ENCODE data around the gene PLEKHG2.
"Not testable (repeated sequence)": the region's sequence is repeated elsewhere in the genome, so short reads cannot be mapped to it uniquely, and the experiment has no call there.

Gene PLEKHG2

GRCh38 chr19:39445196-39446111 is 33.0 kb downstream of the PLEKHG2 start, which contains the start of gene SUPT5H:
TSS of gene SUPT5H (plus strand) at chr19:39445582. CDS start at chr19:39445891, 309 bp downstream.
- peak; percentile 94 for DNase-seq (ENCODE audit: low read depth)

- DNase-seq (ENCODE audit: low read depth), result no peak
Measured at GRCh38 chr19:39446365-39447084, 34.1 kb downstream of the PLEKHG2 start.

GRCh38 chr19:39448271-39448670 is 35.8 kb downstream of the PLEKHG2 start:
- no peak for DNase-seq (ENCODE audit: low read depth)

GRCh38 chr19:39449116-39449797 is 36.8 kb downstream of the PLEKHG2 start:
- DNase-seq (ENCODE audit: low read depth), result no peak

DNA sequence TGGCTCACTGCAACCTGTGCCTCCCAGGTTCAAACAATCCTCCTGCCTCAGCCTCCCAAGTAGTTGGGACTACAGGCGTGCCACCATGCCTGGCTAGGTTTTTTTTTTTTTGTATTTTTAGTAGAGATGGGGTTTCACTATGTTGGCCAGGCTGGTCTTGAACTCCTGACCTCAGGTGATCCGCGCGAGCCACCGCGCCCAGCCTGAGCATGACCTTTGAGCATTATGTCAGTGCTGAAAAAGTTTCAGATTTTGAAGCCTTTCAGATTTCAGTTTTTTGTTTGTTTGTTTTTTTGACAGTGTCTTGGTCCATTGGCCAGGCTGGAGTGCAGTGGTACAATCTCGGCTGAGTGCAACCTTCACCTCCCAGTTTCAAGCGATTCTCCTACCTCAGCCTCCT is 38.8 kb downstream of the PLEKHG2 start:
- DNase-seq (ENCODE audit: low read depth), result not testable (repeated sequence)

DNA sequence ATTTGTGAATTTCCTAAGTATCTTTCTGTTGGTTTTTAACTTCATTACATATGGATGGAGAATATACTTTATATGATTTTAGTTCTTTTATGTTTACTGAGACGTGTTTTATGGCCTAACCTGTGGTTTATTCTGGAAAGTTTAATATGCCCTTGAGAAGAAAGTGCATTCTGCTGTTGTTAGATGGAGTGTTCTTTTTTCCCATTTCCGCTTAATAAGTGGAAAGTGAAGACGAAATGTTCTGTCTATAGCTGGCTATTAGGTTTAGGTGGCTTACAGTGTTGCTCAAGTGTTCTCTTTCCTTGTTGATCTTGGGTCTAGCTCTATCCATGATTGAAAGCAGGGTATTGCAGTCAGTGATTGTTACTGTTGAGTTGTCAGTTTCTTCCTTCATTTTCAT is 50.9 kb downstream of the PLEKHG2 start:
- no peak for DNase-seq (ENCODE audit: low read depth)

- DNase-seq (ENCODE audit: low read depth), result no peak
Measured at GRCh38 chr19:39465956-39466747, 53.7 kb downstream of the PLEKHG2 start.

- DNase-seq (ENCODE audit: low read depth), result no peak
Measured at GRCh38 chr19:39467941-39468340, 55.5 kb downstream of the PLEKHG2 start.

DNA sequence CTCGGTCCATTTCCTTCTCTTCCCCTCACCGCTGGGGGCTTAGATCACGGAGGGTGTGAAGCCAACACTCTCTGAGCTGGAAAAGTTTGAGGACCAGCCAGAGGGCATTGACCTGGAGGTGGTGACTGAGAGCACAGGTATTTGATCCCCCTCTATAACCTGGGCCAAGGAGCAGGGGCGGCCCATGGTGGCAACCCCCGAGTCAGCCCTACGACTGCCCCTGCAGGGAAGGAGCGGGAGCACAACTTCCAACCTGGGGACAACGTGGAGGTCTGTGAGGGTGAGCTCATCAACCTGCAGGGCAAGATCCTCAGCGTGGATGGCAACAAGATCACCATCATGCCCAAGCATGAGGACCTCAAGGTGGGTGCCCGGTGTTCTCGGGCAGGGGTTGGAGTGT is 56.6 kb downstream of the PLEKHG2 start:
- DNase-seq (ENCODE audit: low read depth), result no peak

DNA sequence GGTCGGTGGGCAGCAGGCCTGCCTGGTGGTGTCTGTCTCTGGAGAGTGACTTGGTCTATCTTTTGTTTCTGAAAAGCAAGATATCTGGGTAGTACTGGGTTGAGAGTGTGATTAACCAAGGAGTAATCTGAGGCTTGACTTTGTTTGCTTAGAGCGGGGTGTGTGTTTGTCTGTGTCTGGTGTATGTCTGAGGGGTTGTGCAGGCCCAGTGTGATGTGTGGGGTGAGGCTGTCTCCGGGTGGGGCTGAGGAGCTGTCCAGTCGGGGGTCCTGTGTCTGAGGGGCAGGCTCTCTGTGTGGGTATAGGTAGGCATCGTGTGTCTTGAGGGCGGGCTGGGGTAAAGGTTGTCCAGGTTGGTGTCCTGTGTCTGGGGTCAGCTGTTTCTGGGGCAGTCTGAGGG is 57.1 kb downstream of the PLEKHG2 start:
- no peak for DNase-seq (ENCODE audit: low read depth)

GRCh38 chr19:39470724-39471339 is 58.4 kb downstream of the PLEKHG2 start:
- DNase-seq (ENCODE audit: low read depth), result no peak

DNA sequence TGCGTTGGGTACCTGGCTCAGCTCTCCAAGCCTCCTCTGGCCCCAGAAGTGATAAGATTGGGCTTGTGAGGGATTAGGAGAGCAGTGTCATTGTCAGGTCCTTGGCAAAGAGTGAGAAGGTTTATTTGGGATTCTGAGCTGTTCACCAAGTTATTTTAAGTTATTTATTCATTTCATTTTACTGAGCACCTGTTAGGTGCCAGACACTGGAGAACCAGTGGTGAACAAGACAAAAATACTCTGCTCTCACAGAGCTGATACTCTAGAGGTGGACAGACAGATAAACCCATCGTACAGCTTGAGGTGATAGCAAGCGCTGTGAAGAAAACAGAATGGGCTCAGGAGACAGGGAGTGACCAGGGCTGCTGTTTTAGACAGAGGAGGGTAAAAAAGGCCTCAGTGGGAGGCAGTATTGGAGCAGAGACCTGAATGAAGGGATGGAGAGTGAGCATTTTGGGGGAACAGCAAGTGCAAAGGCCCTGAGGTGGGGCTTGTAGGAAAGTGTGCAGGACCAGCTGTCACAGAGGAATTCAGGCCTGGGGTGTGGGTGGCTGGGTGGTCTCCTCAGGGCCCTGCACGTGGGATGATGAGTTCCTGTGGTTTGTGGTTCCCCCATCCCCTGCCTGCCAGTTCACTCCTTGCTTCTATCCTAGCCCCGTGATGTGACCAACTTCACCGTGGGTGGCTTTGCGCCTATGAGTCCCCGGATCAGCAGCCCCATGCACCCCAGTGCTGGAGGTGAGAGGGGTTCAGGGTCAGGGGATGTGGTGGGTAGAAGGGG is 59.5 kb downstream of the PLEKHG2 start:
- no peak for DNase-seq (ENCODE audit: low read depth)

DNA sequence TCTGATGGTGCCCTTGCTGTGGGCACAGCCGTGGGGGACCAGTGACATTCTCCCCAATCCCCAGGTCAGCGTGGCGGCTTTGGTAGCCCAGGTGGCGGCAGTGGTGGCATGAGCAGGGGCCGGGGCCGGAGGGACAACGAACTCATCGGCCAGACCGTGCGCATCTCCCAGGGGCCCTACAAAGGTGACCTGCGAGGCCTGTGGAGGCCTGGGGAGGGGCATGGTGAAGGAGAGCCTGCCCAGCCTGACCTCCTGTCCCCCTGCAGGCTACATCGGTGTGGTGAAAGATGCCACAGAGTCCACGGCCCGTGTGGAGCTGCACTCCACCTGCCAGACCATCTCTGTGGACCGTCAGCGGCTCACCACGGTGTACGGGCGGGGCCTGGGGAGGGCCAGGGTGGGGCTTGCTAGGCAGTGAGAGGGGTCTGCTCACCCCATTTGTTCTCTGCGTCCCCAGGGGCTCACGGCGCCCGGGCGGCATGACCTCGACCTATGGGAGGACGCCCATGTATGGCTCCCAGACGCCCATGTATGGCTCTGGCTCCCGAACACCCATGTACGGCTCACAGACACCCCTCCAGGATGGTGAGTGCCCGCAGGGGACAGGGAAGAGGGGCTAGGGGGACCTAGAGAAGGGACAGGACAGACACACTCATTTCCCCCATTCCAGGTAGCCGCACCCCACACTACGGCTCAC is 60.4 kb downstream of the PLEKHG2 start:
- DNase-seq (ENCODE audit: low read depth), result no peak

DNA sequence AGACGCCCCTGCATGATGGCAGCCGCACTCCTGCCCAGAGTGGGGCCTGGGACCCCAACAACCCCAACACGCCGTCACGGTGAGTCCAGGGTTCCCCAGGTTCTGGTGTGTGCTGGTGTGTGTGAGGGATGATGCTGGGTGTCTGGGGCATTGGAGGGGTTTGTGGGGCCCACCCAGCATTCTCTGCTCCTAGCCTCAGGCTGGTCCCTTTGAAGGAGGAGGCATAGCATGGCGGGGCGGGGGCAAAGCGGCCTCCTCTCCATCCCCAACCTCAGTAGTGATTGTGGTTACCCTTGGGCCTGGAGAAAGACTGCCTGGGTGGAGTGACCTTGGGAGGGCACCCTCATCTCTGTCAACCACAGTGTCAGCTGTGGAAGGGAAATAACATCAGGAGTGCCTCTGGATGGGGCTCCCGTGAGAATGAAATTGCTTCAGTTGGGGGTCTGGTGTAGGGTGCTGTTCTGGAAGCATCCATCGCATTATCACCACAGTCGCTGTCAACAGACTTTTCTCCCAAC is 61.0 kb downstream of the PLEKHG2 start:
- DNase-seq (ENCODE audit: low read depth), result no peak

DNA sequence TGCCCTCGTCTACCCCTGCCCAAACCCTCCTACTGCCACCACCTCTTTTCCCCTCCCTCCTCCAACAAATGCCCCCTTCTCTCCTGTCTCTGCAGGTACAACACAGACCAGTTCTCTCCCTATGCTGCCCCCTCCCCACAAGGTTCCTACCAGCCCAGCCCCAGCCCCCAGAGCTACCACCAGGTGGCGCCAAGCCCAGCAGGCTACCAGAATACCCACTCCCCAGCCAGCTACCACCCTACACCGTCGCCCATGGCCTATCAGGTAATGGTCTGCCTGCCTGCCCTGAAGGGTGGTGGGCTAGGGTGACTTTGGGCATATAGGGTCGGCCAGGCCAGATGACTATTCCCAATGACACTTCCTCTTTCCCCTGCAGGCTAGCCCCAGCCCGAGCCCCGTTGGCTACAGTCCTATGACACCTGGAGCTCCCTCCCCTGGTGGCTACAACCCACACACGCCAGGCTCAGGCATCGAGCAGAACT is 61.7 kb downstream of the PLEKHG2 start:
- peak; percentile 53 for DNase-seq (ENCODE audit: low read depth)

- DNase-seq (ENCODE audit: low read depth), result no peak
Measured at GRCh38 chr19:39475748-39476147, 63.3 kb downstream of the PLEKHG2 start.
